SK-N-SH (cell line): Measurements from ENCODE around the gene BSPRY. TPM values are rescaled to one million over a fixed set of nuclear protein-coding genes. Genes with fewer than 3 reads are reported as not detected.

ENCODE experiments used
- CTCF ChIA-PET: fragments of 300-600, 350-600 bp; formaldehyde crosslinking; extraction: SDS; loops from one replicate; lab custom pipeline; 2021; lab: Yijun Ruan, JAX
- POLR2A ChIA-PET: fragments of 350-600 bp; sonication (Branson Sonifier 250); formaldehyde crosslinking; extraction: SDS; loops from one replicate; lab custom pipeline; 2020; ENCODE audit warnings: antibody characterized with exemption, inconsistent platforms; lab: Yijun Ruan, JAX
- DNase-seq: peaks from one replicate; pipeline ENCODE4 v3.0.0; 2012
- H2AFZ ChIP-seq: fragments of 200-600 bp; sonication (generic); 2 replicates; pipeline ENCODE4 v1.8.1; 2016; ENCODE audit warnings: antibody characterized with exemption, mild to moderate bottlenecking, low read depth
- H3F3A ChIP-seq: fragments of 200-600 bp; sonication (generic); replicated peaks from 2 replicates; pipeline ENCODE3; 2016; ENCODE audit warnings: antibody characterized with exemption, mild to moderate bottlenecking; ENCODE audit not compliant: insufficient read depth
- H3K27ac ChIP-seq, 2 experiments: fragments of 200-500 bp in 1 of 2; fragments of 200-600 bp in 1 of 2; sonication (Bioruptor generic) in 1 of 2; sonication (generic), shearing (Covaris generic) in 1 of 2; 2 replicates each; pipeline versions ENCODE4 v1.5.1 to v1.6.1; 2014 to 2016; ENCODE audit warnings: low read depth in 2 of 2, inconsistent platforms in 1 of 2, low read length in 1 of 2, mild to moderate bottlenecking in 1 of 2, mixed read lengths in 1 of 2
- H3K27me3 ChIP-seq: fragments of 200-600 bp; sonication (generic), shearing (Covaris generic); 2 replicates; pipeline ENCODE4 v1.6.1; 2016; ENCODE audit warnings: mixed run types; ENCODE audit not compliant: insufficient read depth
- H3K36me3 ChIP-seq, 2 experiments: fragments of 200-500 bp in 1 of 2; fragments of 200-600 bp in 1 of 2; sonication (Bioruptor generic) in 1 of 2; sonication (generic) in 1 of 2; replicated peaks in 1 of 2; 2 replicates each; pipeline versions ENCODE3 to v1.5.1; 2014 to 2016; ENCODE audit warnings: low read length in 1 of 2, mild to moderate bottlenecking in 1 of 2; ENCODE audit not compliant: insufficient read depth in 2 of 2, control insufficient read depth in 1 of 2
- H3K4me1 ChIP-seq, 2 experiments: fragments of 200-500 bp in 1 of 2; fragments of 200-600 bp in 1 of 2; sonication (Bioruptor generic) in 1 of 2; sonication (generic), shearing (Covaris generic) in 1 of 2; 2 replicates each; pipeline versions ENCODE4 v1.5.1 to v1.6.1; 2014 to 2016; ENCODE audit warnings: low read depth in 1 of 2, low read length in 1 of 2, mixed run types in 1 of 2; ENCODE audit not compliant: insufficient read depth in 2 of 2, control insufficient read depth in 1 of 2
- H3K4me2 ChIP-seq: fragments of 200-600 bp; sonication (generic), shearing (Covaris generic); 2 replicates; pipeline ENCODE4 v1.6.1; 2017; ENCODE audit warnings: mixed run types
- H3K4me3 ChIP-seq, 2 experiments: fragments of 200-500 bp in 1 of 2; fragments of 200-600 bp in 1 of 2; sonication (Bioruptor generic) in 1 of 2; sonication (generic), shearing (Covaris generic) in 1 of 2; 2 replicates each; pipeline versions ENCODE4 v1.5.1 to v1.8.1; 2014 to 2016; ENCODE audit warnings: low read depth in 2 of 2, inconsistent platforms in 1 of 2, low read length in 1 of 2, mild to moderate bottlenecking in 1 of 2, mixed read lengths in 1 of 2, moderate library complexity in 1 of 2
- H3K79me2 ChIP-seq: fragments of 200-600 bp; sonication (generic); 2 replicates; pipeline ENCODE4 v1.8.1; 2017; ENCODE audit warnings: mild to moderate bottlenecking; ENCODE audit not compliant: insufficient read depth
- H3K9ac ChIP-seq: fragments of 200-600 bp; sonication (generic); 2 replicates; pipeline ENCODE4 v1.6.1; 2017; ENCODE audit warnings: mixed run types
- H3K9me2 ChIP-seq: fragments of 200-600 bp; sonication (generic); 2 replicates; pipeline ENCODE4 v1.6.1; 2017; ENCODE audit warnings: mixed run types
- H3K9me3 ChIP-seq: fragments of 200-600 bp; sonication (generic); 2 replicates; pipeline ENCODE4 v1.6.1; 2017; ENCODE audit warnings: mixed run types, mild to moderate bottlenecking, moderate library complexity
- H4K20me1 ChIP-seq: fragments of 200-600 bp; sonication (generic); 2 replicates; pipeline ENCODE4 v1.6.1; 2017; ENCODE audit warnings: mild to moderate bottlenecking, mixed run types; ENCODE audit not compliant: insufficient read depth
- CHD2 ChIP-seq: fragments of 150-350 bp; IDR thresholded peaks from 2 replicates; pipeline ENCODE4 v1.6.1; 2018; ENCODE audit warnings: low read length; ENCODE audit not compliant: partially characterized antibody
- CTCF ChIP-seq: fragments of 200-600 bp; sonication (generic); IDR thresholded peaks from 2 replicates; pipeline ENCODE4 v1.6.1; 2017; ENCODE audit warnings: antibody characterized with exemption, mild to moderate bottlenecking, moderate library complexity
- ELF1 ChIP-seq: IDR thresholded peaks from 2 replicates; pipeline ENCODE4 v1.4.0; 2012
- FOSL2 ChIP-seq: IDR thresholded peaks from 2 replicates; pipeline ENCODE4 v1.4.0; 2012; ENCODE audit warnings: low read depth, mild to moderate bottlenecking, moderate library complexity, borderline replicate concordance
- GABPA ChIP-seq: IDR thresholded peaks from 2 replicates; pipeline ENCODE4 v1.4.0; 2012; ENCODE audit warnings: low read depth, mild to moderate bottlenecking
- GATA2 ChIP-seq: sonication (generic); formaldehyde crosslinking; IDR thresholded peaks from 2 replicates; pipeline ENCODE4 v1.5.0; 2020; ENCODE audit warnings: mild to moderate bottlenecking, missing genetic modification reagents
- IRF3 ChIP-seq: fragments of 150-350 bp; IDR thresholded peaks from 2 replicates; pipeline ENCODE4 v1.6.1; 2016; ENCODE audit warnings: mild to moderate bottlenecking, low read depth, low read length
- MXI1 ChIP-seq: IDR thresholded peaks from 2 replicates; pipeline ENCODE4 v1.6.1; 2012; ENCODE audit warnings: mild to moderate bottlenecking, low read depth, low read length, improper control_type of control experiment
- NRF1 ChIP-seq: IDR thresholded peaks from 2 replicates; pipeline ENCODE4 v1.6.1; 2012; ENCODE audit warnings: low read depth, mild to moderate bottlenecking, low read length
- POLR2AphosphoS5 ChIP-seq: IDR thresholded peaks from 2 replicates; pipeline ENCODE4 v1.6.1; 2012; ENCODE audit warnings: low read depth, low read length
- RXRA ChIP-seq: IDR thresholded peaks from 2 replicates; pipeline ENCODE4 v1.4.0; 2012; ENCODE audit warnings: low read depth, mild to moderate bottlenecking, borderline replicate concordance
- TCF12 ChIP-seq: IDR thresholded peaks from 2 replicates; pipeline ENCODE4 v1.4.0; 2012
- TEAD4 ChIP-seq: IDR thresholded peaks from 2 replicates; pipeline ENCODE4 v1.4.0; 2012; ENCODE audit warnings: mild to moderate bottlenecking, borderline replicate concordance; ENCODE audit not compliant: insufficient read depth
- ZBTB33 ChIP-seq: IDR thresholded peaks from 2 replicates; pipeline ENCODE4 v1.4.0; 2012; ENCODE audit warnings: low read depth, borderline replicate concordance
- WGBS: methylation state at CpG from one replicate; pipeline ENCODE4 v1.1.6; 2017; ENCODE audit warnings: low lambda C conversion rate; 5-methylcytosine and 5-hydroxymethylcytosine counted together
- polyA plus RNA-seq, 3 experiments: library from polyadenylated mRNA; depleted of rRNA; stranded (reverse); fragments of >200 nt; gene quantifications; 2 replicates each; pipeline ENCODE4 v1.2.3, GENCODE V29; 2012
- TF ChIP-seq, protein P1 (sequence below): fragments of 150-350 bp; IDR thresholded peaks from 2 replicates; pipeline ENCODE4 v1.6.1; 2017; ENCODE audit warnings: antibody characterized with exemption, low read length, low read depth, borderline replicate concordance

Gene BSPRY
- polyA plus RNA-seq, 1 of the 3 experiments (the other 2 are of a cell fraction), result not detected

DNA sequence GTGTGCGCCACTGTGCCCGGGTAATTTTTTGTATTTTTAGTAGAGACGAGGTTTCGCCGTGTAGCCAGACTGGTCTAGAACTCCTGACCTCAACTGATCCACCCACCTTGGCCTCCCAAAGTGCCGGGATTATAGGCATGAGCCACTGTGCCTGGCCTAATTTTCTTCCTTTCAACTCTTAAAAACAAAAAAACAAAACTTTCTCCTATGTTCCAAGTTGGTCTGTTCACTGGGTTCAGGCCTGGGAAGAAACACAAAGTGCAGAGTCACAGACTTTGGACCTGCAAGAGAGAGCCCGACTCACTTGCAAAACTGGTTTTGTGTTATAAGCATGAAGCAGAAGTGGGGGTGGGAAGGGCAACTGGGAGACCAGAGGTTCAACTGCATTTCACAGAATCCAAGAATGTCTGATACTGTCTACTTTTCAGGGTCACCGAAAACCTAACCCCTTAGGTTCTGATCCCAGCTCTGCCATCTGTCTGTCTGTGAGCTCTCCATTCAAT lies 32.6 kb downstream of the BSPRY start (continued):
- TF ChIP-seq ZBTB33 (no peak), CTCF (no peak)
- TF ChIP-seq, all 33 proteins: peak for 0

DNA sequence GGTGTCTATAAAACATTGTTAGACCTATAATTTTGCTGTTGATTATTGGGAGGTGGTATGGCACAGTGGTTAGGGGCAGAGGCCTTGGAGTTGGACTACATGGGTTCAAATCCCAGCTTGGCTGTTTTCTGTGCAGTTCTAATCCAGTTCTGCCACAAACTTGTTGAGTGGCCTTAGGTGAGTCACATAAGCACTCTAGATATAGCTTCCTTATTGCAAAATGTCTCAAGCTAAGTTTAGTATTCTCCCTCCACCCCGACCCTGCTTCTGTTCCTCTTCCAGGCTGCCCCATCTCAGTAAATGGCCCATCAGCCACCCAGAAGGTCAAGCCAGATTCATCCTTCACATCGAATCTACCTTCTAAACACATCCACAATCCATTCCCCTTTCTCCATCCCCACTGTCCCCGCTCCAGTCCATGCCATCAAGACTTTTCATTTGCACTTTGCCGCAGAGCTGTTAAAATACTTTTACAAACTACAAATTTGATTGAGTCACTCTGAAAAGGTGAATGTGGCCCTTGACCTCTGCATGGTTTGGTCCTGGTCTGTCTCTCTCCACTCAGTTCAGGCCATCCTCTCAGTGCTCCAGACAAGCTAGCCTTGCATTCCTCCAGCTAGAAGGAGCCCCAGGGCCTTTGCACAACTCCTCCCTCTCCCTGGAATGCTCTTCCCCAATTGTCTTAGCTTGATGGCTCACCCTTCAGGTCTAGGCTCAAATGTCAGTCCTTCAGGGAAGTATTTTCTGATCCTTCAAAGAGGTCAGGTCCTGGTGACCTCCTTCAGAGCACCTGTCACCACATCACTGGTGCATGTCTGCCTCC lies 37.4 kb downstream of the BSPRY start:
- CTCF ChIA-PET, result interaction anchor here (0.7 kb wide), 1 partner anchor 186 kb away, joined by 3 read pairs; no protein-coding TSS in a partner anchor
- no peaks in the 10 kb centered on the region for H3K9me3 ChIP-seq
- no peak for TF ChIP-seq MXI1
- TF ChIP-seq, protein P1, sequence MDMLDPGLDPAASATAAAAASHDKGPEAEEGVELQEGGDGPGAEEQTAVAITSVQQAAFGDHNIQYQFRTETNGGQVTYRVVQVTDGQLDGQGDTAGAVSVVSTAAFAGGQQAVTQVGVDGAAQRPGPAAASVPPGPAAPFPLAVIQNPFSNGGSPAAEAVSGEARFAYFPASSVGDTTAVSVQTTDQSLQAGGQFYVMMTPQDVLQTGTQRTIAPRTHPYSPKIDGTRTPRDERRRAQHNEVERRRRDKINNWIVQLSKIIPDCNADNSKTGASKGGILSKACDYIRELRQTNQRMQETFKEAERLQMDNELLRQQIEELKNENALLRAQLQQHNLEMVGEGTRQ, result no peak
- TF ChIP-seq, all 33 proteins: peak for 0
- Histone ChIP-seq H3K79me2 (no peaks in the 10 kb centered on the region), H3K4me3 (no peak overlapping the region), H3F3A (no peaks in the 10 kb centered on the region), H2AFZ (no peak overlapping the region), H3K36me3 (peaks cover 0 to 18% of the 10 kb centered on the region in 2 experiments), H4K20me1 (no peaks in the 10 kb centered on the region), H3K27ac (no peak overlapping the region), H3K9ac (no peak overlapping the region), H3K4me1 (no peaks in the 10 kb centered on the region), H3K9me2 (no peaks in the 10 kb centered on the region), H3K4me2 (no peak overlapping the region), H3K27me3 (no peaks in the 10 kb centered on the region)
- POLR2A ChIA-PET, result interaction anchor here (0.6 kb wide), 1 partner anchor 142 kb away, joined by 3 read pairs; no protein-coding TSS in a partner anchor
- 91% methylated on average over 4 of the region's 4 CpGs for WGBS
- no peak for DNase-seq

- no peak for TF ChIP-seq IRF3
- TF ChIP-seq TCF12, result no peak
- TF ChIP-seq FOSL2, result no peak
- no peak for TF ChIP-seq TEAD4
- no peak for TF ChIP-seq NRF1
- TF ChIP-seq ELF1, result no peak
- no peak for TF ChIP-seq POLR2AphosphoS5
- TF ChIP-seq RXRA, result no peak
- no peak for TF ChIP-seq CHD2
- no peak for TF ChIP-seq GATA2 (CRISPR knock-in tag)
- no peak for TF ChIP-seq GABPA
- POLR2A ChIA-PET, result interaction anchor here (0.6 kb wide), 1 partner anchor 142 kb away, joined by 3 read pairs; no protein-coding TSS in a partner anchor
- CTCF ChIA-PET, result interaction anchor here (0.7 to 1.0 kb wide), 2 partner anchors 204 to 267 kb away, joined by 3 read pairs; no protein-coding TSS in a partner anchor
Measured at GRCh38 chr9:113387560-113388230, 38.4 kb downstream of the BSPRY start.

More at GRCh38 chr9:113387560-113388230, 38.4 kb downstream of the BSPRY start:
- no peak overlapping the region for H2AFZ ChIP-seq
- H3K4me1 ChIP-seq, result no peaks in the 10 kb centered on the region
- peaks cover 4 to 18% of the 10 kb centered on the region in 2 experiments for H3K36me3 ChIP-seq
- H3K79me2 ChIP-seq, result no peaks in the 10 kb centered on the region
- H3K4me2 ChIP-seq, result no peak overlapping the region
- no peaks in the 10 kb centered on the region for H3K27me3 ChIP-seq
- H3K27ac ChIP-seq, result no peak overlapping the region
- no peaks in the 10 kb centered on the region for H3F3A ChIP-seq
- H3K4me3 ChIP-seq, result no peak overlapping the region
- H3K9me2 ChIP-seq, result no peaks in the 10 kb centered on the region
- H3K9me3 ChIP-seq, result no peaks in the 10 kb centered on the region
- DNase-seq, result no peak
- no peaks in the 10 kb centered on the region for H4K20me1 ChIP-seq
- WGBS, result 94% methylated on average over 8 of the region's 9 CpGs
- no peak overlapping the region for H3K9ac ChIP-seq
